PC-9 (cell line): Measurements from ENCODE around the gene TMEM116. TPM values are rescaled to one million over a fixed set of nuclear protein-coding genes. Genes with fewer than 3 reads are reported as not detected.
"Not testable (repeated sequence)": the region's sequence is repeated elsewhere in the genome, so short reads cannot be mapped to it uniquely, and the experiment has no call there.

Experiments used
- BruUV-seq: library from RNA; stranded (reverse); fragments of 400-500 nt; replicated peaks from 2 replicates; lab custom pipeline; 2021; lab: Mats Ljungman, UMichigan
- CTCF ChIA-PET: fragments of 300-600 bp; sonication (Branson Sonifier 250); formaldehyde crosslinking; loops from one replicate; lab custom pipeline; 2022; ENCODE audit warnings: antibody characterized with exemption; lab: Charles Lee
- POLR2A ChIA-PET: fragments of 300-600 bp; sonication (Branson Sonifier 250); formaldehyde crosslinking; loops from one replicate; lab custom pipeline; 2022; ENCODE audit warnings: antibody characterized with exemption; ENCODE audit not compliant: unreplicated experiment; lab: Charles Lee
- DNase-seq, 2 experiments: peaks; one replicate each; pipeline versions ENCODE4 v3.0.0 to v3.0.0-alpha.2; 2015 to 2022; ENCODE audit warnings: mixed read lengths in 1 of 2
- H2AFZ ChIP-seq: fragments of 200-600 bp; sonication (generic); 2 replicates; pipeline ENCODE4 v1.8.1; 2017; ENCODE audit warnings: antibody characterized with exemption
- H3F3A ChIP-seq: fragments of 200-600 bp; sonication (generic); 2 replicates; pipeline ENCODE4 v1.8.1; 2017; ENCODE audit warnings: antibody characterized with exemption, mild to moderate bottlenecking, low read depth; ENCODE audit not compliant: insufficient read depth
- H3K27ac ChIP-seq: fragments of 200-600 bp; sonication (generic); 2 replicates; pipeline ENCODE4 v1.6.1; 2016; ENCODE audit warnings: mixed run types
- H3K27me3 ChIP-seq: fragments of 200-600 bp; sonication (generic); 2 replicates; pipeline ENCODE4 v1.6.1; 2016; ENCODE audit warnings: low read depth, mixed run types; ENCODE audit not compliant: insufficient read depth
- H3K36me3 ChIP-seq: fragments of 200-600 bp; sonication (generic); 2 replicates; pipeline ENCODE4 v1.6.1; 2016; ENCODE audit warnings: low read depth, mixed run types
- H3K4me1 ChIP-seq: fragments of 200-600 bp; sonication (generic); replicated peaks from 2 replicates; pipeline ENCODE4 v1.6.1; 2016; ENCODE audit warnings: mixed run types; ENCODE audit not compliant: insufficient read depth
- H3K4me2 ChIP-seq: fragments of 200-600 bp; sonication (generic); 2 replicates; pipeline ENCODE4 v1.6.1; 2017; ENCODE audit warnings: mixed run types
- H3K4me3 ChIP-seq: fragments of 200-600 bp; sonication (generic); 2 replicates; pipeline ENCODE4 v1.6.1; 2016; ENCODE audit warnings: mixed run types
- H3K79me2 ChIP-seq: fragments of 200-600 bp; sonication (generic); 2 replicates; pipeline ENCODE4 v1.6.1; 2017; ENCODE audit warnings: low read depth, mixed run types
- H3K9me2 ChIP-seq: fragments of 200-600 bp; sonication (generic); 2 replicates; pipeline ENCODE4 v1.8.1; 2017; ENCODE audit warnings: mild to moderate bottlenecking; ENCODE audit not compliant: insufficient read depth
- H3K9me3 ChIP-seq: fragments of 200-600 bp; sonication (generic); 2 replicates; pipeline ENCODE4 v1.8.1; 2016; ENCODE audit warnings: low read depth; ENCODE audit not compliant: insufficient read depth
- H4K20me1 ChIP-seq: fragments of 200-600 bp; sonication (generic); 2 replicates; pipeline ENCODE4 v1.8.1; 2017; ENCODE audit not compliant: insufficient read depth
- CTCF ChIP-seq: fragments of 200-600 bp; sonication (generic); conservative IDR thresholded peaks from 2 replicates; pipeline ENCODE4 v1.6.1; 2017; ENCODE audit warnings: mixed run types, antibody characterized with exemption, mild to moderate bottlenecking, moderate library complexity
- EZH2 ChIP-seq: fragments of 200-600 bp; sonication (generic); IDR thresholded peaks from 2 replicates; pipeline ENCODE4 v1.8.0; 2017; ENCODE audit warnings: antibody characterized with exemption, low read depth
- intact Hi-C: fragments of 100-400 bp; cut with micrococcal nuclease; formaldehyde crosslinking; loops from one replicate; pipeline ENCODE4 v1.10.0; 2022; ENCODE audit not compliant: unreplicated experiment
- total RNA-seq: library from RNA; stranded (reverse); gene quantifications from 2 replicates; pipeline ENCODE4 v1.2.3, GENCODE V29; 2021

The TMEM116 gene
- total RNA-seq, 1 experiment from 2014 or later = 21.9 TPM

GRCh38 chr12:112001576-112001975 lies 11.4 kb downstream of the TMEM116 start:
- TF ChIP-seq CTCF (no peak), EZH2 (no peak)
- Histone ChIP-seq H3K27ac (no peak overlapping the region), H3K4me3 (no peak overlapping the region), H2AFZ (no peak overlapping the region), H3K27me3 (no peaks in the 10 kb centered on the region), H3K9me3 (no peaks in the 10 kb centered on the region), H4K20me1 (no peaks in the 10 kb centered on the region), H3K4me1 (peaks cover 14% of the 10 kb centered on the region), H3K36me3 (no peaks in the 10 kb centered on the region), H3K4me2 (no peak overlapping the region), H3K79me2 (no peaks in the 10 kb centered on the region), H3K9me2 (no peaks in the 10 kb centered on the region), H3F3A (peaks cover 12% of the 10 kb centered on the region; the same call in 1 of the 2 replicates)
- no TSS peak for BruUV-seq
- intact Hi-C loops = no loop called here
- CTCF ChIA-PET = no interaction called here
- no peak for DNase-seq
- POLR2A ChIA-PET = interaction anchor here (0.6 kb wide), 1 partner anchor 86 kb away, joined by 4 read pairs; no protein-coding TSS in a partner anchor

DNA sequence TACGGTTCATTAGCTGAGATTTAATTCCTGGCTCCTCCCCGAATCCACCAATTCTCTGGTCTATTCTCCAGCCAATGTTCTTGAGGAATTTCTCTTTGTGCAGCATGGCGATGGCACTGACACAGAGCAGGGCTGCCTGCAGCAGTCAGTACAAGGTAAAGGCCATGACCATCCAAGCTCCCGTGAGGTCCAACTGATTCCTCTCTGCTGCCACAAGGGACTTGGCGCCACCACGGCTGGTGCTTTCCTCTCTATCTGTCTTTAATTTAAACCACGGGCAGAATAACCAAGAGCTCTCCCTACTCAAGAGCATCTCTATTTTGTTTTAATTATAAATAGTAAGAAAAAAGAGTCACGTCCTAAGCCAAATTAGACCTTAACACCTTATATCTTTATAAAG lies 12.1 kb downstream of the TMEM116 start:
- H2AFZ ChIP-seq = no peak overlapping the region
- H3K4me1 ChIP-seq = peaks cover 7% of the 10 kb centered on the region
- no peaks in the 10 kb centered on the region for H3K36me3 ChIP-seq
- POLR2A ChIA-PET = no interaction called here
- no peak overlapping the region for H3K4me2 ChIP-seq
- TF ChIP-seq CTCF = no peak
- TF ChIP-seq EZH2 = no peak
- no peaks in the 10 kb centered on the region for H3K9me2 ChIP-seq
- no peaks in the 10 kb centered on the region for H3K27me3 ChIP-seq
- H3K27ac ChIP-seq = no peak overlapping the region
- CTCF ChIA-PET = no interaction called here
- no peaks in the 10 kb centered on the region for H4K20me1 ChIP-seq
- H3K79me2 ChIP-seq = no peaks in the 10 kb centered on the region
- intact Hi-C loops = no loop called here
- no peak overlapping the region for H3K4me3 ChIP-seq
- peaks cover 5% of the 10 kb centered on the region for H3F3A ChIP-seq
- no peak for DNase-seq
- BruUV-seq = no TSS peak
- H3K9me3 ChIP-seq = no peaks in the 10 kb centered on the region

GRCh38 chr12:111999129-111999528 lies 13.8 kb downstream of the TMEM116 start:
- H4K20me1 ChIP-seq, H3K79me2 ChIP-seq, H3K36me3 ChIP-seq, H3K27ac ChIP-seq, H3K9me3 ChIP-seq, POLR2A ChIA-PET, DNase-seq, CTCF ChIA-PET, H3K9me2 ChIP-seq, H3K4me2 ChIP-seq, H2AFZ ChIP-seq, BruUV-seq, H3K4me3 ChIP-seq, H3K27me3 ChIP-seq, intact Hi-C loops: not testable (repeated sequence)
- Histone ChIP-seq H3F3A (peaks cover 11% of the 10 kb centered on the region), H3K4me1 (peaks cover 14% of the 10 kb centered on the region)

DNA sequence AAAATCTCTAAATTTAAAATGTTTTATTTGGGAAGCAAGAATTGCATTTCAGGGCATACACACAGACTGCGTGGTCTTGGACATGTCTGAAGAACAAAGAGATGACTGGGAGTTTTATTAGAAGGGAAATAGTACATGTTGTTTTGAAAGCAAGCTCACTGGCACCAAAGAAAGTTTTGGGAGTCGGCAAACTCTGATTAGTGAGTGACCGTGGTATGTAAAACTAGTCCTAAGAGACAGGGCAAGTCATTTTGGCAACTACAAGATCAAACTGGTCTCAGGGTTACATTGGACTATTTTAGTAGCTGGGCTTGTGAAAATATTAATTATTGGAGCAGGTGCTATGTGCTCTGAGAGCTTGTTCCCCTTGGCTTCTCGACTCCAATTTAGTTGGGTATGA lies 14.9 kb downstream of the TMEM116 start:
- Histone ChIP-seq H4K20me1 (no peaks in the 10 kb centered on the region), H3F3A (peaks cover 11% of the 10 kb centered on the region), H3K4me1 (peaks cover 21% of the 10 kb centered on the region), H2AFZ (no peak overlapping the region), H3K27ac (no peak overlapping the region), H3K9me2 (no peaks in the 10 kb centered on the region), H3K79me2 (no peaks in the 10 kb centered on the region), H3K4me2 (no peak overlapping the region), H3K9me3 (no peaks in the 10 kb centered on the region), H3K27me3 (no peaks in the 10 kb centered on the region), H3K4me3 (no peak overlapping the region), H3K36me3 (no peaks in the 10 kb centered on the region)
- intact Hi-C loops = no loop called here
- TF ChIP-seq EZH2 = no peak
- TF ChIP-seq CTCF = no peak
- no peak for DNase-seq
- POLR2A ChIA-PET = no interaction called here
- CTCF ChIA-PET = no interaction called here
- no TSS peak for BruUV-seq
